SK-N-SH treated with all-trans-retinoic acid at 6 μM for 48 hours (cell line): ENCODE data around the gene B2M.

ENCODE experiments used
- ARNTL ChIP-seq: fragments of 450-650 bp; formaldehyde crosslinking; IDR thresholded peaks from 2 replicates; pipeline ENCODE4 v1.5.0; 2020; ENCODE audit warnings: low read depth, mild to moderate bottlenecking, moderate library complexity, borderline replicate concordance
- BACH2 ChIP-seq: fragments of 250-450 bp; sonication (Bioruptor Pico); IDR thresholded peaks from 2 replicates; pipeline ENCODE4 v1.9.0; 2021; ENCODE audit warnings: mild to moderate bottlenecking, borderline replicate concordance
- CREB5 ChIP-seq: fragments of 250-450 bp; sonication (Bioruptor Pico); IDR thresholded peaks from 2 replicates; pipeline ENCODE4 v1.5.1; 2020; ENCODE audit warnings: low read depth, mild to moderate bottlenecking, moderate library complexity
- CSRNP3 ChIP-seq: fragments of 250-450 bp; sonication (Bioruptor Pico); IDR thresholded peaks from 2 replicates; pipeline ENCODE4 v1.5.1; 2021; ENCODE audit warnings: mild to moderate bottlenecking, moderate library complexity
- PATZ1 ChIP-seq: fragments of 250-450 bp; sonication (Bioruptor Pico); IDR thresholded peaks from 2 replicates; pipeline ENCODE4 v1.8.0; 2020; ENCODE audit warnings: mild to moderate bottlenecking, moderate library complexity, borderline replicate concordance
- PPARA ChIP-seq: fragments of 250-450 bp; sonication (Bioruptor Pico); IDR thresholded peaks from 2 replicates; pipeline ENCODE4 v1.5.0; 2020; ENCODE audit warnings: mild to moderate bottlenecking, borderline replicate concordance
- RARB ChIP-seq: fragments of 250-450 bp; sonication (Bioruptor Pico); IDR thresholded peaks from 2 replicates; pipeline ENCODE4 v1.8.0; 2021; ENCODE audit warnings: mild to moderate bottlenecking, moderate library complexity
- TSHZ2 ChIP-seq: fragments of 250-450 bp; sonication (Bioruptor Pico); IDR thresholded peaks from 2 replicates; pipeline ENCODE4 v1.5.0; 2020; ENCODE audit warnings: mild to moderate bottlenecking, moderate library complexity
- ZFP3 ChIP-seq: fragments of 250-450 bp; sonication (Bioruptor Pico); IDR thresholded peaks from 2 replicates; pipeline ENCODE4 v1.5.0; 2020; ENCODE audit warnings: mild to moderate bottlenecking, moderate library complexity
- ZFP30 ChIP-seq: fragments of 450-650 bp; formaldehyde crosslinking; IDR thresholded peaks from 2 replicates; pipeline ENCODE4 v1.5.0; 2022; ENCODE audit warnings: mild to moderate bottlenecking, moderate library complexity
- ZNF565 ChIP-seq: fragments of 450-650 bp; formaldehyde crosslinking; conservative IDR thresholded peaks from 2 replicates; pipeline ENCODE4 v1.5.0; 2020; ENCODE audit warnings: low read depth, mild to moderate bottlenecking, moderate library complexity
- ZNF8 ChIP-seq: fragments of 450-650 bp; formaldehyde crosslinking; IDR thresholded peaks from 2 replicates; pipeline ENCODE4 v1.5.0; 2020; ENCODE audit warnings: mild to moderate bottlenecking, moderate library complexity

- TF ChIP-seq CSRNP3 (CRISPR knock-in tag): no peak
- no peak for TF ChIP-seq ZNF8 (CRISPR knock-in tag)
- TF ChIP-seq RARB (CRISPR knock-in tag): no peak
- no peak for TF ChIP-seq PATZ1 (CRISPR knock-in tag)
- TF ChIP-seq PPARA: no peak
- no peak for TF ChIP-seq CREB5 (CRISPR knock-in tag)
- no peak for TF ChIP-seq BACH2 (CRISPR knock-in tag)
- TF ChIP-seq ARNTL (CRISPR knock-in tag): no peak
- no peak for TF ChIP-seq ZFP3 (CRISPR knock-in tag)
- no peak for TF ChIP-seq ZFP30
- TF ChIP-seq ZNF565 (CRISPR knock-in tag): no peak
- no peak for TF ChIP-seq TSHZ2
These were observed 14.8 kb downstream of the B2M start for GRCh38 chr15:44726136-44726535.
